HTR-8/SVneo (cell line): Measurements from ENCODE around the gene ZFC3H1.
A peak's percentile ranks its signal among the peaks of the same experiment; 100 is the strongest.

Experiments
- DNase-seq: peaks from one replicate; pipeline ENCODE4 v3.0.0; 2011; ENCODE audit warnings: low spot score, mixed read lengths; ENCODE audit not compliant: insufficient read length
- FAIRE-seq: peaks from 2 replicates; lab custom pipeline; 2011; peaks lifted over from hg19 to GRCh38; lab: Jason Lieb, UNC

Gene ZFC3H1

GRCh38 chr12:71642264-71642663 is 21.4 kb downstream of the ZFC3H1 start:
- no peak for DNase-seq
- no peak for FAIRE-seq

GRCh38 chr12:71641390-71641789 is 22.3 kb downstream of the ZFC3H1 start:
- no peak for FAIRE-seq

GRCh38 chr12:71640316-71640715 is 23.3 kb downstream of the ZFC3H1 start:
- no peak for FAIRE-seq
- no peak for DNase-seq

More at GRCh38 chr12:71641390-71641789, 22.3 kb downstream of the ZFC3H1 start:
- no peak for DNase-seq

- DNase-seq (no peak), FAIRE-seq (peak; percentile 23)
Measured at GRCh38 chr12:71639341-71639760, 24.3 kb downstream of the ZFC3H1 start.

DNA sequence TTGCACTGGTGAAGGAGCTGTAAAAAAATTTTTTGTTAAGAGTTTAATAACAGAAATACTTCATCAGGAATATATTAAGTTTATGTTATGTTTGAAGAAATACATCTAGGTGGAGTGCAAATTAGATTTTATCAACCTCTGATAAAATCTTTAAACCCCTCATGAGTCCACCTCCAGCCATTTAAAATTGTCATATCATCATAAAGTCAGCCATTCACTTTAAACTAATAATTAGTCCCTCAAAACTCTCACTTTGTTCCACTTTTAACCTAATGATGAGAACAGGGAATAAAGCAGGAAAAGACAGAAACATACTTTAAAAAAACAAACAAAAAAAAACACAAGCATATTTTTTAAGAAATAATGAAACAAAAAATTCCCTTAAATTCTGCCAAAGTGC is 25.1 kb downstream of the ZFC3H1 start:
- FAIRE-seq (no peak), DNase-seq (no peak)

GRCh38 chr12:71636704-71637115 is 26.9 kb downstream of the ZFC3H1 start:
- FAIRE-seq (no peak), DNase-seq (peak; percentile 30)

- FAIRE-seq (no peak), DNase-seq (no peak)
Measured at GRCh38 chr12:71627438-71628002, 36.1 kb downstream of the ZFC3H1 start.

DNA sequence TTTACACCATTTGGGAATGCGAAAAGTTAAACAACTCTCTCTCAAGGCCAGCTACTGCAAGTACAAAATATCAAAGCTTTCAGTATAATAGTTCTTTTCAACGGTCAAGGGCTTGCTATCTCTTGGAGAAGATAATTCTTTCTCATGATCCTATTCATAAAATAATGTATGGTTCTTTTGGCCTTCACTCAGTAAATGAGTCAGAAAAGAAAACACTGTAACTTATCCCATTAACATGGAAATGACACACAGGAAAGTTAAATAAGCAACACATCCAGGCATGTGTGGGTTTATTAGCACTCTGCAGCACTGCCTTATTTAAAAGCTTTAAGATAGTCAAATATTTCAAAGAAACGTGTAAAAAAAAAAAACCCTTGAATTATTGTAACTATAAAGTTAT is 36.9 kb downstream of the ZFC3H1 start:
- no peak for DNase-seq
- no peak for FAIRE-seq

- no peak for FAIRE-seq
Measured at GRCh38 chr12:71626098-71626497, 37.5 kb downstream of the ZFC3H1 start.

DNA sequence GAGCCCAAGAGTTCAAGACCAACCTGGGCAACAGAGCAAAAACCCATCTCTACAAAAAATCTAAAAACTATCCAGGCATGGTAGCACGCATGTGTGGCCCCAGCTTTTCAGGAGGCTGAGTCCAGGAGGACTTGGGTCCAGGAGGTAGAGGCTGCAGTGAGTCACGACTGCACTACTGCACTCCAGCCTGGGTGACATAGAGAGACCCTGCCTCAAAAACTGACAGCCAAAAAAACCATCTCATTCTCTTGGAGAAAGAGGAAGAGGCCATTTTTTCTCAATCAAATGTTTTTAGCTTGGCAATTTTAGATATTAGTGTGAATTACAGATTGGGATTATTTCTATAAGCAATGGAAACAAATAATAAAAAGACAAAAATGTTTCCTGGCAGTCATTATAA is 38.2 kb downstream of the ZFC3H1 start:
- FAIRE-seq (no peak), DNase-seq (no peak)

More at GRCh38 chr12:71626098-71626497, 37.5 kb downstream of the ZFC3H1 start:
- DNase-seq = no peak

DNA sequence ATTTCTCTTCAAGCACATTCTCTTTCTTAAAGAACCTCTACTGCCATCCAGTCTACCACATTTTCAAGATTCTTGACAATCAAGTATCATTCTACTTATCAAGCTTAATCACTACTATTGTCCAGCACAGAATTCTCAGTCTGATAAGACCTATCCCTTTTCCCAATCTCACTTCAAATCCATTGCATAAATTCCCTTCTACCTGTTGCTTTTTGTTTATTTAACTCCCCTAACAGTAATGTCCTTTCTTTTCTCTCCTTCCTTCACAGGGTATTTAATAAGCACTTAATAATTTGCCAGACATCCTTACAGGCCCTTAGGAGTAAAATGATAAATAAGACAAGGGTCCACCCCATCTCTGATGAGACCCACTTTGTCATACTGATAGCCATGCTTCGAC is 41.7 kb downstream of the ZFC3H1 start:
- DNase-seq (no peak), FAIRE-seq (no peak)

GRCh38 chr12:71610031-71610795 is 53.4 kb downstream of the ZFC3H1 start:
- DNase-seq = no peak

GRCh38 chr12:71607494-71608330 is 55.9 kb downstream of the ZFC3H1 start:
- no peak for FAIRE-seq
- no peak for DNase-seq

More at GRCh38 chr12:71610031-71610795, 53.4 kb downstream of the ZFC3H1 start:
- FAIRE-seq = no peak

DNA sequence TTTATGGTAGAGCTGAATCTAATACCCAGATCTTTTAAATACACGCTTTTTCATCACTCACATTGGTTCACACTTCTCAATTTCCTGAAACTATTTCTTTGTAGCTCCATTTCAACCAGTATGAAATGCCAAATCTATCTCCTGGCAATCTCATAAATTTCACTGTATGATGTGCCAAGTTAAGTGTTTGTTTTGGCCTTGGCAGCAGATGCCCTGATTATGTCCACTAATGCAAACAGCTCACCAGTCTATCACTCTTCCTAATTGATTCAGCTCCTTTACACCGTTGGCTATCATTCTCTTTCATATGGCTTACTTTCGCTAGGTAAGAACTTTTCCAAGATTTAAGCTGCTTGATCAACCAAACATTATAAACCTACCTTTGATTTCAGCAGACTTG is 58.6 kb downstream of the ZFC3H1 start:
- FAIRE-seq (no peak), DNase-seq (no peak)

- FAIRE-seq (no peak), DNase-seq (no peak)
Measured at GRCh38 chr12:71602761-71603577, 60.7 kb downstream of the ZFC3H1 start.

DNA sequence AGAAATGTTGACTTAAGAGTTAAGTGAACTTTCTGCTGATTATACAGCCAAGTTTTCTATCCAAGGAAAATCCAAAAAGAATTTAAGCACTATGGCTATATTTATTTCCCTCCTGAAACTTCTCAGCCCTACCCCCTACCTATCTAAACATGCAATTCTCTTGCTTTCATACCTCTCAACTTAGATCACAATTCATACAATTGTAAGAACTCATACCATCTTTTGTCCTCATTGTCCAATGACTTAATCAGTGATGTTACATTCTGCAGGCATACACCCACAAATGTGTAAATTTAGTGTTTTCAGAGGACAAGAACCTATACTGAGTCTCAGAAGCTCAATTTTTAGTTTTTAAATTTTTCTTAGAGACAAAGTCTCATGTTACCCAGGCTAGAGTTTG is 62.1 kb downstream of the ZFC3H1 start:
- FAIRE-seq (no peak), DNase-seq (no peak)

- DNase-seq (no peak), FAIRE-seq (no peak)
Measured at GRCh38 chr12:71599210-71599609, 64.4 kb downstream of the ZFC3H1 start.

DNA sequence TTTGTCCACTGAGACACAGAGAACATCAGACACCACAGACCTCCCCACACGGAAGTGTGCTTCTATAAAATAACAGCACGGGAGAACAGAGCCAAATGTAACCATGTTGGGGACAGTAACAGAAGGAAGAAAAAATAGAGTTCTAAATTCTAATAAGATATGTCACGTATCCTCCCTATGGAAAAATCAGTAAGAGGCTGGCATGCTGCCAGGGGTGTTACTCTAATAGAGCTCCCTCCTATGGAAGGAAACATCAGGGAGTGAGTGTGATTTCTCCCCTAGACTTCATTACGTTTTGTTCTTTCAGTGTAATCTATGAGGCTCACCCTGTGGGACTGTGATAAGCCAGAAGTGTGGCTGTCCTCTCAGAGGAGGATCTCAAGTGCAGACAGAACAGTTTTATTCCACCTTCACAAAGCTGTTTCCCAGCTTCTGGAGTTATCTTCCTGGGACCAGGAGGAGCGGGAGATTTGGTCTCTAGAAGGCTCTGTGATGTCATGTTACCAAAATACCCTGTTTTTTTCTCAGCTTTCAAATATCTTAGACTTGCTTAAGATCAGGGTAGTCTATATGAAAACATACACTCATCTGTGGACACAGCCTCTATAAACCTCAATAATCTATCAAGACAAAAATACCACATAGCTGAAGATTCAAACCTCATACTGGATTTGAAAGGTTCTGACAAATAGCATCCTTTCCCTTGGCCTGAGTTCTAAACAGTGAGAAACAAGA is 69.3 kb downstream of the ZFC3H1 start:
- DNase-seq (no peak), FAIRE-seq (no peak)

- no peak for DNase-seq
- FAIRE-seq = no peak
Measured at GRCh38 chr12:71592841-71593240, 70.8 kb downstream of the ZFC3H1 start.
